ENCODE data around the gene SUPT3H. TPM values are rescaled to one million over a fixed set of nuclear protein-coding genes. Genes with fewer than 3 reads are reported as not detected.
A peak's percentile ranks its signal among the peaks of the same experiment; 100 is the strongest.

SUPT3H gene
- total and polyA plus RNA-seq, 2 of the 13 experiments (the other 11 are each of a cell fraction or from before 2014, with no cell fraction given): 11.9 to 36.1 TPM

- no peak for TF ChIP-seq PRDM10 (CRISPR knock-in tag; IDR thresholded peaks at IDR 0.05; ENCODE audit: low read depth)
- no peak for TF ChIP-seq ZBTB46 (CRISPR knock-in tag; IDR thresholded peaks at IDR 0.05; ENCODE audit: borderline replicate concordance)
- TF ChIP-seq CEBPB (IDR thresholded peaks at IDR 0.05; ENCODE audit: borderline replicate concordance, low read depth, low read length): no peak
- no peak for TF ChIP-seq NFE2L1 (CRISPR knock-in tag; IDR thresholded peaks at IDR 0.05; ENCODE audit: borderline replicate concordance)
- TF ChIP-seq RARA (CRISPR knock-in tag; IDR thresholded peaks at IDR 0.05): 0 out of 2 replicates have a peak, but pooled peaks have one; percentile 12
- TF ChIP-seq NR3C1 (CRISPR knock-in tag; IDR thresholded peaks at IDR 0.05): no peak
- no peak for TF ChIP-seq SMARCE1 (IDR thresholded peaks at IDR 0.05; ENCODE audit: borderline replicate concordance)
- no peak for TF ChIP-seq ZNF878 (CRISPR knock-in tag; IDR thresholded peaks at IDR 0.05)
- peak; percentile 73; the same call in 1 of the 2 replicates for TF ChIP-seq FOXJ3 (CRISPR knock-in tag; IDR thresholded peaks at IDR 0.05; ENCODE audit: borderline replicate concordance)
- TF ChIP-seq ZNF644 (CRISPR knock-in tag; IDR thresholded peaks at IDR 0.05; ENCODE audit: low read depth): no peak
- no peak for TF ChIP-seq BRF2 (CRISPR knock-in tag; IDR thresholded peaks at IDR 0.05)
- no peak for TF ChIP-seq ZNF318 (CRISPR knock-in tag; IDR thresholded peaks at IDR 0.05)
- no peak for TF ChIP-seq PRPF4 (IDR thresholded peaks at IDR 0.05; ENCODE audit: low read depth, low read length, poor library complexity, severe bottlenecking)
- TF ChIP-seq KDM6A (CRISPR knock-in tag; IDR thresholded peaks at IDR 0.05; ENCODE audit: low read depth): peak; percentile 31; the same call in 1 of the 2 replicates
Measured at GRCh38 chr6:45265246-45265645, 112.5 kb downstream of the SUPT3H start (continued).

Data from HepG2 (cell line).